CD8-positive, alpha-beta memory T cell (primary cell): ENCODE results near the gene RSBN1. TPM values are rescaled to one million over a fixed set of nuclear protein-coding genes. Genes with fewer than 3 reads are reported as not detected.

Experiments used
- CTCF ChIA-PET: fragments of 350-600 bp; sonication (Branson Sonifier 250); formaldehyde crosslinking; loops from one replicate; lab custom pipeline; 2021; ENCODE audit warnings: antibody characterized with exemption; lab: Charles Lee
- POLR2A ChIA-PET: fragments of 350-600 bp; sonication (Branson Sonifier 250); formaldehyde crosslinking; loops from one replicate; lab custom pipeline; 2021; ENCODE audit warnings: antibody characterized with exemption; lab: Charles Lee
- DNase-seq, 5 donors: peaks; one replicate each; pipeline versions ENCODE4 v3.0.0 to v3.0.0-alpha.2; 2020 to 2022; ENCODE audit warnings: mixed read lengths in 1 of 5
- H3K27ac ChIP-seq: one replicate; pipeline ENCODE4 v1.7.0; 2013; ENCODE audit warnings: low read depth, mild to moderate bottlenecking, low read length, moderate library complexity
- H3K27me3 ChIP-seq: 2 replicates; pipeline ENCODE4 v1.7.0; 2013; ENCODE audit warnings: low read length, mild to moderate bottlenecking; ENCODE audit not compliant: insufficient read depth, poor library complexity, severe bottlenecking
- H3K36me3 ChIP-seq: 2 replicates; pipeline ENCODE4 v1.7.0; 2013; ENCODE audit warnings: mild to moderate bottlenecking, low read length, moderate library complexity; ENCODE audit not compliant: insufficient read depth
- H3K4me1 ChIP-seq: 2 replicates; pipeline ENCODE4 v1.7.0; 2013; ENCODE audit warnings: mild to moderate bottlenecking, low read length, moderate library complexity; ENCODE audit not compliant: insufficient read depth
- H3K4me3 ChIP-seq: 2 replicates; pipeline ENCODE4 v1.7.0; 2013; ENCODE audit warnings: mild to moderate bottlenecking, low read length
- H3K9me3 ChIP-seq: 2 replicates; pipeline ENCODE4 v1.7.0; 2013; ENCODE audit warnings: mild to moderate bottlenecking, low read length
- H3K27ac Mint-ChIP-seq, 8 donors: one replicate each; pipeline ENCODE4 v1.8.0; 2020 to 2021; ENCODE audit warnings: mixed read lengths in 8 of 8, mild to moderate bottlenecking in 6 of 8, inconsistent platforms in 3 of 8, moderate library complexity in 3 of 8
- H3K27me3 Mint-ChIP-seq, 2 donors: one replicate each; pipeline ENCODE4 v1.8.0; 2020 to 2021; ENCODE audit warnings: mixed read lengths in 2 of 2, mild to moderate bottlenecking in 1 of 2, moderate library complexity in 1 of 2
- H3K36me3 Mint-ChIP-seq, 3 donors: one replicate each; pipeline ENCODE4 v1.8.0; 2020 to 2021; ENCODE audit warnings: mixed read lengths in 3 of 3, inconsistent platforms in 1 of 3, mild to moderate bottlenecking in 1 of 3
- H3K4me1 Mint-ChIP-seq, 3 donors: one replicate each; pipeline ENCODE4 v1.8.0; 2020 to 2021; ENCODE audit warnings: mixed read lengths in 3 of 3, inconsistent platforms in 1 of 3, mild to moderate bottlenecking in 1 of 3
- H3K4me3 Mint-ChIP-seq, 7 donors: one replicate each; pipeline ENCODE4 v1.8.0; 2020 to 2021; ENCODE audit warnings: mixed read lengths in 7 of 7, mild to moderate bottlenecking in 6 of 7, moderate library complexity in 4 of 7, inconsistent platforms in 2 of 7
- H3K9me3 Mint-ChIP-seq, 5 donors: one replicate each; pipeline ENCODE4 v1.8.0; 2020 to 2022; ENCODE audit warnings: mixed read lengths in 5 of 5, mild to moderate bottlenecking in 3 of 5, moderate library complexity in 2 of 5, inconsistent platforms in 1 of 5
- polyA plus RNA-seq: library from polyadenylated mRNA; unstranded; fragments of 300-500 nt; fragmentation: Illumina TruSeq; gene quantifications from one replicate; pipeline ENCODE4 v1.2.3, GENCODE V29; 2021
- total RNA-seq, 2 experiments: library from RNA; stranded (reverse); gene quantifications; one replicate each; pipeline ENCODE4 v1.2.3, GENCODE V29; 2021

The RSBN1 gene
- total and polyA plus RNA-seq, 3 experiments from 2014 or later: 18.5 to 44.5 (median 19.2) TPM

- Mint-ChIP-seq H3K4me3 (no peak overlapping the region), H3K36me3 (peaks cover 8 to 68% (median 25%) of the 10 kb centered on the region in 3 donors), H3K27ac (peak overlapping the region in 5 of 8 donors; percentile 38 to 89 (median 70)), H3K9me3 (no peaks in the 10 kb centered on the region), H3K27me3 (no peaks in the 10 kb centered on the region), H3K4me1 (peaks cover 9 to 14% (median 10%) of the 10 kb centered on the region in 3 donors)
- H3K4me3 ChIP-seq: no peak overlapping the region
- H3K4me1 ChIP-seq: no peaks in the 10 kb centered on the region
- H3K27ac ChIP-seq: no peak overlapping the region
- no peaks in the 10 kb centered on the region for H3K27me3 ChIP-seq
- no peak for DNase-seq
- CTCF ChIA-PET: interaction anchor here (0.6 to 2.4 kb wide), 10 partner anchors 68 to 446 kb away, joined by 3 to 35 read pairs (median 6); partner anchors contain the start of genes AP4B1, DCLRE1B and HIPK1
- H3K36me3 ChIP-seq: peaks cover 11% of the 10 kb centered on the region
- POLR2A ChIA-PET: interaction anchor here (2.4 to 2.7 kb wide), 2 partner anchors 68 to 93 kb away, joined by 10 to 14 read pairs; partner anchors contain the start of genes AP4B1, DCLRE1B and HIPK1
- no peaks in the 10 kb centered on the region for H3K9me3 ChIP-seq
These were observed 24.3 kb upstream of the RSBN1 start for GRCh38 chr1:113836534-113836933.

GRCh38 chr1:113835686-113836290 lies 23.5 kb upstream of the RSBN1 start:
- Histone ChIP-seq H3K36me3 (peaks cover 16% of the 10 kb centered on the region), H3K9me3 (no peaks in the 10 kb centered on the region), H3K4me1 (no peaks in the 10 kb centered on the region), H3K27me3 (no peaks in the 10 kb centered on the region), H3K4me3 (no peak overlapping the region), H3K27ac (no peak overlapping the region)
- peak overlapping the region in 6 of 8 donors; percentile 6 to 71 (median 54) for H3K27ac Mint-ChIP-seq
- no peaks in the 10 kb centered on the region for H3K27me3 Mint-ChIP-seq
- CTCF ChIA-PET: interaction anchor here (0.6 to 2.4 kb wide), 12 partner anchors 47 to 447 kb away, joined by 3 to 35 read pairs (median 6); partner anchors contain the start of genes AP4B1, DCLRE1B and HIPK1
- peak in 3 of 5 donors; percentile 3 to 59 (median 47) for DNase-seq
- peaks cover 9 to 14% (median 10%) of the 10 kb centered on the region in 3 donors for H3K4me1 Mint-ChIP-seq
- POLR2A ChIA-PET: interaction anchor here (2.4 to 2.7 kb wide), 2 partner anchors 68 to 93 kb away, joined by 10 to 14 read pairs; partner anchors contain the start of genes AP4B1, DCLRE1B and HIPK1
- H3K36me3 Mint-ChIP-seq: peaks cover 8 to 68% (median 26%) of the 10 kb centered on the region in 3 donors
- H3K4me3 Mint-ChIP-seq: no peak overlapping the region
- no peaks in the 10 kb centered on the region for H3K9me3 Mint-ChIP-seq

GRCh38 chr1:113834716-113835115 lies 22.4 kb upstream of the RSBN1 start:
- Histone ChIP-seq H3K27ac (no peak overlapping the region), H3K9me3 (no peaks in the 10 kb centered on the region), H3K36me3 (peaks cover 16% of the 10 kb centered on the region), H3K4me3 (no peak overlapping the region), H3K27me3 (no peaks in the 10 kb centered on the region), H3K4me1 (no peaks in the 10 kb centered on the region)
- peaks cover 3 to 66% (median 26%) of the 10 kb centered on the region in 3 donors for H3K36me3 Mint-ChIP-seq
- no peaks in the 10 kb centered on the region for H3K9me3 Mint-ChIP-seq
- ChIA-PET CTCF (interaction anchor here (0.9 to 2.4 kb wide), 11 partner anchors 16 to 448 kb away, joined by 3 to 35 read pairs (median 5); partner anchors contain the start of genes AP4B1, DCLRE1B and HIPK1), POLR2A (interaction anchor here (2.4 to 2.7 kb wide), 2 partner anchors 70 to 94 kb away, joined by 10 to 14 read pairs; partner anchors contain the start of genes AP4B1, DCLRE1B and HIPK1)
- H3K27ac Mint-ChIP-seq: peak overlapping the region in 2 of 8 donors; percentile 26 to 38
- no peak overlapping the region for H3K4me3 Mint-ChIP-seq
- H3K4me1 Mint-ChIP-seq: peaks cover 9 to 14% (median 10%) of the 10 kb centered on the region in 3 donors
- no peaks in the 10 kb centered on the region for H3K27me3 Mint-ChIP-seq
- no peak for DNase-seq

GRCh38 chr1:113830039-113830438 lies 17.8 kb upstream of the RSBN1 start:
- POLR2A ChIA-PET: no interaction called here
- DNase-seq: no peak
- H3K27me3 ChIP-seq: no peaks in the 10 kb centered on the region
- peaks cover 16% of the 10 kb centered on the region for H3K36me3 ChIP-seq
- CTCF ChIA-PET: no interaction called here
- H3K4me3 ChIP-seq: no peak overlapping the region
- Mint-ChIP-seq H3K36me3 (peaks cover 6 to 65% (median 25%) of the 10 kb centered on the region in 3 donors), H3K9me3 (no peaks in the 10 kb centered on the region), H3K27me3 (no peaks in the 10 kb centered on the region), H3K4me1 (no peaks in the 10 kb centered on the region), H3K4me3 (no peak overlapping the region), H3K27ac (peak overlapping the region in 1 of 8 donors; percentile 33)
- no peak overlapping the region for H3K27ac ChIP-seq
- no peaks in the 10 kb centered on the region for H3K9me3 ChIP-seq
- no peaks in the 10 kb centered on the region for H3K4me1 ChIP-seq

DNA sequence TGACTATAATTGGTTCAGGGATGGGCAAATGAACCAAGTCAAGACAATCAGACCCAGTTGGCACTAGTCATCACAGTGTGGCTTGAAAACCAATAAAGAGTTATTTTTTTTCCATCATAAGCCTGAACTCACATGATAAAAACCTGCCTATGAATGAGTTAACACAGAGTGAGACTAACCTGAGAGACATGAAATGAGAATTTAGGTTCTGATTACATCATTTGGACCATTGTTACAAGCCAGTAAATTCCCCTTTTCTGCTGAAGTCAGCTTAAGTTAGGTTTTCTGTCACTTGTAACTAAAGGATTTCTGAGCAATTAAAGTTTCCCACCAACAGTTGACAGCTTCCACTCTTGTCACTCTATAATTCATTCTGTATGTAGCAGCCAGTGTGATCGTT lies 9.6 kb upstream of the RSBN1 start:
- ChIA-PET POLR2A (no interaction called here), CTCF (no interaction called here)
- H3K9me3 Mint-ChIP-seq: no peaks in the 10 kb centered on the region
- no peak for DNase-seq
- H3K4me1 Mint-ChIP-seq: peaks cover 0 to 2% (median 0%) of the 10 kb centered on the region in 3 donors
- Histone ChIP-seq H3K27me3 (no peaks in the 10 kb centered on the region), H3K4me3 (no peak overlapping the region), H3K4me1 (no peaks in the 10 kb centered on the region), H3K9me3 (no peaks in the 10 kb centered on the region), H3K27ac (no peak overlapping the region), H3K36me3 (peaks cover 11% of the 10 kb centered on the region)
- H3K27ac Mint-ChIP-seq: peak overlapping the region in 3 of 8 donors; percentile 10 to 72 (median 26)
- H3K4me3 Mint-ChIP-seq: no peak overlapping the region
- no peaks in the 10 kb centered on the region for H3K27me3 Mint-ChIP-seq
- H3K36me3 Mint-ChIP-seq: peaks cover 2 to 74% (median 10%) of the 10 kb centered on the region in 3 donors

GRCh38 chr1:113818578-113818977 lies 6.3 kb upstream of the RSBN1 start:
- no peaks in the 10 kb centered on the region for H3K27me3 Mint-ChIP-seq
- peak overlapping the region in 2 of 8 donors; percentile 58 to 82 for H3K27ac Mint-ChIP-seq

GRCh38 chr1:113813218-113813617 lies 942 bp upstream of the RSBN1 start:
- peaks cover 28% of the 10 kb centered on the region for H3K4me1 ChIP-seq
- H3K4me3 Mint-ChIP-seq: peak overlapping the region; percentile 51 to 100 (median 97)
- ChIA-PET CTCF (interaction anchor here (1.5 to 1.8 kb wide), 2 partner anchors 55 to 57 kb away, joined by 4 to 14 read pairs; partner anchors contain the start of gene PHTF1), POLR2A (no interaction called here)
- peaks cover 0 to 49% (median 3%) of the 10 kb centered on the region in 3 donors for H3K36me3 Mint-ChIP-seq
- no peaks in the 10 kb centered on the region for H3K9me3 Mint-ChIP-seq
- H3K36me3 ChIP-seq: no peaks in the 10 kb centered on the region
- peaks cover 25 to 40% (median 40%) of the 10 kb centered on the region in 3 donors for H3K4me1 Mint-ChIP-seq
- H3K27ac ChIP-seq: peak overlapping the region; percentile 89
- no peaks in the 10 kb centered on the region for H3K27me3 Mint-ChIP-seq
- no peak for DNase-seq
- H3K27me3 ChIP-seq: no peaks in the 10 kb centered on the region
- peak overlapping the region; percentile 43 to 98 (median 96) for H3K27ac Mint-ChIP-seq
- H3K4me3 ChIP-seq: no peak overlapping the region
- H3K9me3 ChIP-seq: no peaks in the 10 kb centered on the region

More at GRCh38 chr1:113818578-113818977, 6.3 kb upstream of the RSBN1 start:
- Histone ChIP-seq H3K9me3 (no peaks in the 10 kb centered on the region), H3K27ac (no peak overlapping the region), H3K27me3 (no peaks in the 10 kb centered on the region), H3K4me1 (no peaks in the 10 kb centered on the region), H3K36me3 (peaks cover 11% of the 10 kb centered on the region), H3K4me3 (no peak overlapping the region)
- DNase-seq: no peak
- Mint-ChIP-seq H3K4me1 (peaks cover 0 to 5% (median 0%) of the 10 kb centered on the region in 3 donors), H3K9me3 (no peaks in the 10 kb centered on the region), H3K36me3 (peaks cover 0 to 69% (median 9%) of the 10 kb centered on the region in 3 donors), H3K4me3 (no peak overlapping the region)
- ChIA-PET CTCF (no interaction called here), POLR2A (no interaction called here)
